HPDE6-E6E7 (cell line): ENCODE results near the gene RARRES1.

Source experiments
- DNase-seq: peaks from one replicate; pipeline ENCODE4 v3.0.0; 2011; ENCODE audit warnings: missing footprints; ENCODE audit errors: extremely low spot score

The RARRES1 gene

DNA sequence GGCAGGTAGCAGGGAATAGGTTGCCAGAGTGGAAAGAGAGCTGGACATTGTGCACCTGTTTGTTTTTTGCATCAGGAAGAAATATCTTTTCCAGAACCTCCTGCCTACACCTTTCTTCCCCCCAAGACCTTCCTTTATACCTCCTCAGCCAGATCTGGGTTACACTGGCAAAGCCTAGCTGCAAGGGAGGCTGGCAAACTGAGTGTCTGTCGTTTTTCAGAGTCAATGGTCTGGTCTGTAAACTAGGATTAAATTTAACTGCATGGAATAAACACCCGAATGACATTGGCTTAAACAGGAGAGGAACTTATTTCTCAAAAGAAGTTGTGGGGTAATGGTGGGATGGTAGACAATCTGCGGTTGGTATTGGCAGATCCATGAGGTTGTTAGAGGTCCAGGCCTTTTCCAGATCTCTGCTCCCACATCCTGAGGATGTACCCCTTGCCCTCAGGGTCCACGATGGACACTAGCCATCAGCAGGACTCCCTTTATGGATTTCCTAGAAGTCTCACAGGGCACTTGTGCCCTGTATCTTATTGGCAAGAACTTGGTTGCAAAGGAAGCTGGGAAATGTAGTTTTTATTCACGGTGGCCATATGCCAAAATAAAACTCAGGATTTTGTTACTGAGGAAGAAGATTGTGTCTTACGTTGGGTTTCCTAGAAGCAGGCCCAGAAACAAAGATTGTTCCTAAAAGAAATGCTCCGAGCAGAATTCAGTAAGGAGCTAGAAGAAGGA, 3.2 kb upstream of the RARRES1 start:
- no peak for DNase-seq

DNA sequence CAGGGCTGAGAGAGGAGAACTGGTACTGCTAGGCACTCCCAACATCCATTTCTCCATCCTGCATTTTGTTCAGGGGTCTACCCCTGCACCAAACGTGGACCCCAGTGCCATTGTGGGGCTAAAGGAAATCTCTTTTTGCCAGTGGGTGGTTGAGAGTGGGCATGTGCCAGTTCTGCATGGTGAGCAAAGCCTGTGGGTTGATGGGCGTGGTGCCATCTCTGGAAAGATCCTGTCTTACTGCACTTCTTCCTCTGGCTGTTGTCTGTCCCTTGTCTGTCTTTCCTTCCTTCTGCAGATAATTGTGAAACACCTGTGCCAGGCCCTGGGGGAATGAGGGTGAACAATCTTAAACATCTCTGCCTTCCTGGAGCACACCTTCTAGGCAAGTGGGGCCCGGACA, 1.4 kb upstream of the RARRES1 start:
- no peak for DNase-seq

DNA sequence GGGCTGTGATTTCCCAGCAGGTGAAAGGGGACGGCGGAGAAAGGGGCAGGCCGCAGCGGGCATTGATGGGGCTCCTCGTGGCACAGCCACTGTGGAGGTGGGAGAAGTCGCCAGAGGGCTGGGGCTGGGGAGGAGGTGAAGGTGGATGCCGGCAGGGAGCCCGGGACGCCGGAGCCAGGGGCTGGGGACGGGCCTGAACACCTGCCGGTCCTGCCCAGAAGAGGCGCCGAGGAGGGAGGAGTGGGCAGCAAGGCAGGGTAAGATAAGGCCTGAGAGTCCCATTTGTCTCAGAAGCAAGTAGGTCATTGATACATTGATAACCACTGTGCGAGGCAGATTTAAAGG, 571 bp upstream of the RARRES1 start:
- no peak for DNase-seq

DNA sequence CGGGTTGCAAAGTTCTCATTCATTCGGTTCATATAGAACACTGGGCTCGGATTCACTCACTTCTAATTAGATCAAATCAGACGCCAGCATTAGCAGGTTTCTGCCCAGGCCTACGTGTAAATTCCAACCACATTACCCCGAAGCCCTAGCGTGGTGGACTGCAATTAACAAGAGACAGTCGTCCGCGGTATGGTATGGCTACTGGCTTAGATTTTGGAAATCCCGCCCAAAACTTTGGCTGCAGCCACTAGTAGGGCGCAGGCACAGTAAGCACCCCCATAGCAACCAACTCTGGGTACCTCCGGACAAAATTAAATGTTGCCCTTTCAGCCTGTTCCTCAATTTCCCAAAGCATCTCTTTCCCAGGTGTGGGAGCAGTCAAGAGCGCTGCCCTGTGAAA, 771 bp downstream of the RARRES1 start:
- DNase-seq, result no peak

DNA sequence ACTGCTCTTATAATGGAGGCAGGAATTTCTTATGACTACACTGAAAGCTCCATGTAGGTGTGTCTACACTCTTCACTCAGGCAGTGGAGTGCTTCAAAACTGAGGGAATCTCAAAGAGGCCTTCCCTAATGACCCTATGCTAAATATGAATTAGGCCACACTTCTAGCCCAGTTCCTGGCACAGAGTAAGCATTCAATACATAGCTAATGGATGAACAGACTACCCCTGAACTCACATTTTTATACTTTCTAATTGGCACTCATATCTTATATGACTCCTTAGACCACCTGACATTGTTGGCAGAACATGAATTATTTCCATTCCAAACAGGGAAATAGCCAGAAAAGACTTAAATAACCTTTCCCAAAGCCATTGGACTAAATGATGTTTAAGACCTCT, 3.4 kb downstream of the RARRES1 start:
- DNase-seq, result no peak

DNA sequence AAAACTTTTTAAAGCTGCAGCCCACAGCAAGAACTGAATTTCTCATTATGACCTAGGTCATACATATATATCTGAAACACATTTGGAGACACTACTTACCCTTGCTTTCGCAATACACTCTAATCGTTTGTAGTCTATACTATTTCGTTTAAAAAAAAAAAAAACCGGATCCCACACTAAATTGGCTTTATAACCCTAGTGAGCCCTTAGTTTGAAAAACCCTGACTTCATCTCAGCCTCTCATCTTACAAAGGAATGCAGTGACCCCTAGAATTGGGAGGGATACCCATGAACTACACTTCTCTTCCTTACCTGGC, 4.2 kb downstream of the RARRES1 start:
- no peak for DNase-seq

DNA sequence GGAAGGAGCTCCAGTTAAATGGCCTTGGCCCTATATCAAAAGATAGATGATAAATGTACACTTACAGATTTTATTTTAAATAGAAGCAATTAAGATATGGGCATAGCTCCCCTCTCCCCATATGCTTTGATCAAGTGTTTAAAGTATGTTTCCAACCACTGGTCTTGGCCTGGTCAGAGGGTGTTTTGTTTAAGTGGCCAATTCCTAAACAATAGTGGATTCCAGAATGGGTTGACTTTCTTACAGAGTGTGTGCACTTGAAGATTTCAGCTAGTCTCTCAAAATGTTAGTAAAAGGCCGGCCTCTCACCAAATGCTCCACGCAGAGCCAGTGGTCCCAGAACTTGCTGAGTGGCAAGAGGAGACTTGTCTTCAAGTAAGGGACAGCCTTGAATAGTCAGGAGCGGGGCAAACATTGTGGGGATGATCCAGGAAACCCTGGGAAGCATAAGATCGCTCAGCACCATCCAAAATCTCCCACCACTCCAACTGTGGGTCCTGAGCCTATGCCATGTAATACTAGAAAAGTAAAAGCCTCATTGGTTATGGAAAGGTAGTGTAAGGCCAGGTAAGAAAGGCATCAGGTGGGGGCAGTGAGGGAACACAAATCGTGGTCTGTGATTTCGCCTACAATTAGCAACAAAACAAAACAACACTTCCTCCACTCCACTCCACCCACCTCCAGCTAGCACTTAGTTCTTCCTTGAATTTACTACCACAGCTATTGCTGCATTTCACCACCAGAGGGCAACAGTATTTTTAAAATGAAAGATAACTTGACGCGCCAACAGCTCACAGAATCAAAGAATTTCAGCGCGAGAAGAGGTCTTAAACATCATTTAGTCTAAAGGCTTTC, 4.8 kb downstream of the RARRES1 start:
- DNase-seq, result no peak

DNA sequence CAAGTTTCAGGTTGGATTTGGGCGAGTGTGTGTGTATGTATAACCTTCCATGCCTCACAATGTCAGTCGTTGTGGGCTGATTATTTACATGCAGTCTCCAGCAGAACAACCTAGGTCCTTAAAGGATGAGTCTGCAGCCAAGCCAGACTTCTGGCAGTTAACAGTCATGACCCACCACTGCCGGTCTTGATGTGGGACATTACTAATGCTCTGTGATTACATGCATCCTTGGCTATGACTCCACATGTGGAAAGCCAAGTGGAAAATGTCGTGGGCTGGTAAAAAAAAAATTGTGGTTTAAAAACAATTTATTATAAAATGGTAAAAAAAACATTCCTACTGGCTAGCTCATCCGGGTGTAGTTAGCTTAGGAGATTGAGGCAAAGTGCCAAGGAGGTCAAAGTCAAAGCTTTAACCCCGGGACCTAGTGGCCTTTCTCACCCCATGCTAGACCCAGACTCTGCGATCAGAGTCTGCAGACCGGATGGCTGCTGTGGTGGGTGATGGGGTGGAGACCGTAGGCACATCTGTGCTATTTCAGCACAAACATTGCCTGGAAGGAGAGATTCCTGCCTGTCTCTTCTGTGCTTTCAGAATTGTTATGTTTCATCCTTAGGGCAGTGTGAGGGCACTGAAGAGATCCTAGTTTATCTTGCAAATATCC, 6.8 kb downstream of the RARRES1 start:
- no peak for DNase-seq

DNA sequence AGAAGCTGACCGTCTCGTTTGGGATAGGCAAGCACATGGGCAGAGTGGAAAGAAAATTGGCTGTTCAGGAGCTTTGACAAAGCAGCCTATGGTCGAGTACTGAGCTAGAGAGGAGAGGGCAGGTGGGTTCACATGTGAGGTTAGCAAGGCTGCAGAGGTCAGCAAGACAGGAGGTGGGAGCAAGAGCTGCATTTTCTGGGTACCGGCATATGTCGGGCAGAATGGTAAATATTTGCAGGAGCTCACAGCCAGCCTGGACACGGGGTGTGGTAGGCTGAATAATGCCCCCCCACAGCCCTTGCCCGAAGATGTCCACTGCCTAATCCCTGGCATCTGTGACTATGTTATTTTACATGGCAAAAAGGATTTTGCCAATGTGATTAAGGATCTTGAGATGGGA, 8.3 kb downstream of the RARRES1 start:
- DNase-seq, result no peak

DNA sequence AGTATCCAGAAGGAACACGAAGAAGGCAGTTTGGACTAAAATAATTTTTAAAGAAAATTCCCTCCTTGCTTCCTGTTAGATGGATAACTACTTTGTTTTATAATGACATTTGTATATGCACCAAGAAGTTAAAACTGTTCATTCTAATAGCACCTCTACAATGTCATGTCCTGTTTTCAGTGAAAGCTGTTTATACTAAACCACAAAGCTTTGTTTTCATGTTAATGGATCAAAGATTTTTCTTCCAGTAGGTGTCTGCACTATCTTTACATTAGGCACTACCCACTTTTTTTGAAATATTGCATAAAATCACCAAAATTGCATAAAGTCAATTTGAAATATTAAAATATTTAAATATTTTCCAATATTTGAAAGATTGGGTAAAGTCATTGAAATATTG, 10.1 kb downstream of the RARRES1 start:
- no peak for DNase-seq

DNA sequence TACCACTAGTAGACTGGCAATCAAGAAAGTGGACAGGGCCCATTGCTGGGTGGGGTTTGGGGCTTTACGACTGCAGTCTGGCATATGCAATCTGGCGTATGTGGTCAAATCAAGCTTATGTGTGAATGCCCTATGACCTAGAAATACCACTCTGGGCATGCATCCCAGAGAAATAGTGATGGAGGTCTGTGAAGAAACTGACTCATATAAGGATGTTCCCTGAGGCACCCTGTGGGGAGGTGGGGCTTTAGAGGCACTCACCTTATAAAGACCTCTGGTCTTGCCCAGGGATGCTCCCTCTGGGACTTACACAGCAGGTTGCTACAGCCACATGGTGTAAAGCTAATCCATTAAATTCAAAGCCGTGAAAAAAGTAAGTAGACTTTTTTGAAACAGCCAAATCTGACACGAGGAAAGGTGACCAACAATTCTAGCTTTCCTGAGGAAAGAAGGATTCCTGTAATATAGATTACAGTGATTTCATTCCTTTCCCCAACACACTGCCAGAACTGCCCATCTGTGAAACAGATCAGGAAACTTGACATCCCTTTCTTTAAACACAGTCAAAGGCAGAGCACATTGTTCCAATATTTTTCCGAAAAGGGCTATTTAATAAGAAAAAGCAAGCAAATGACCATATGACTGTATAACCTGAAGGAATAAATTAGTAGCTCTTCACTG, 13.6 kb downstream of the RARRES1 start:
- DNase-seq, result no peak

DNA sequence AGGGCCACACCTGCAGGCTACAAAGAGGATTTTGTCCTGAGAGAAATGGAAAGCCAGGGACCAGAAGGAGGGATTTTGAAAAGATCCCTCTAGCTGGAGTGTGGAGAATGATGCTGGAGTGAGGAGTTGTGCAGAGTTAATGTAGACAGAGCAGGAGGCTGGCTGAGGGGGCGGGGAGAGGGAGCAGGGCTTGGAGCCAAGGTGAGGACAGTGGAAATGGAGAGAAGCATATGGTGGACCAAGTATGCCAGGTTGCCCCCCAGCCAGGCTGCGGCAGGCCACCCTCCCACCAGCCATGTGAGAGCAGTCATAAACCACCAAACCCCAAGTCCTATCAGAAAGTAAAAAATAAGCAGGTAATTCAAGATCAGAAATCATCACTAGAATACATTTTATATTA, 14.7 kb downstream of the RARRES1 start:
- DNase-seq, result no peak

DNA sequence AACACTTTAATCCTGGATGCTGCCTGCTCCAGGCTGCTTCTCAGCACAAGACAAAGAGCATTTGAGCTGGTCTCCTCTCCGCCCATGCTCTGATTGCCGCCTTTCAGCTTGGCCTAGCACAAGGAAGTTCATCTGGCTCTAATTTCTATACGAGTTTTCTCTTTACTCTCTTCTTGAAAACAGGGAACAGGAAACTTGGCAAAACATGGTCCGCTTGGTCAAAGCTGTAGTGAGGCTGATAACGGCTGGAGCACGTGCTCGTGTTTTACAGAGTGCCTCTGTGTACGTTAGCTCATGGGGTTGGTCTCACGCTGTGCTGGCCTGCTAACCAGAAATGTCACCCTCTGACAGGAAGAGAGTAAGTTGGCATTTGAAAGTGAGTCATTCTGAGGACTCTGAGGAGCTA, 19.2 kb downstream of the RARRES1 start:
- no peak for DNase-seq

DNA sequence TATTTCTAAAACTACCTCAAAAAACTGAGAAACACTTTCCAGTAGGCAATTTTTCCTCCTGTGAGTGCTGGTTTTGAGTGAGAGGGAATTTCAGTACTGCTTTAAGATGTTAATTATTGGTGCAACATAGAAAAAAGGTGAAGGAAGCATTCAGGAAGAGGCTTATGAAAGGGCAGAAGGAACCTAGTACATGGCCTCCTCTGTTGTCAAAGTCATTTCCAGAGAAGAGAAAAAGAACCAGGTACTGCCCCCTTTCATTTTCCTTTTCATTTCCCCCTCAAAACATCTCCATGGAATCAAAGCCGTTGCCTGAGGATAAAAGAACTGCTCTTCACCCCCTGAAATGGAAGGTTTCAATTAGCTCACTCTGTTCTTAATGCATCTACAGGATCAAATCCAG, 19.8 kb downstream of the RARRES1 start:
- DNase-seq, result no peak

DNA sequence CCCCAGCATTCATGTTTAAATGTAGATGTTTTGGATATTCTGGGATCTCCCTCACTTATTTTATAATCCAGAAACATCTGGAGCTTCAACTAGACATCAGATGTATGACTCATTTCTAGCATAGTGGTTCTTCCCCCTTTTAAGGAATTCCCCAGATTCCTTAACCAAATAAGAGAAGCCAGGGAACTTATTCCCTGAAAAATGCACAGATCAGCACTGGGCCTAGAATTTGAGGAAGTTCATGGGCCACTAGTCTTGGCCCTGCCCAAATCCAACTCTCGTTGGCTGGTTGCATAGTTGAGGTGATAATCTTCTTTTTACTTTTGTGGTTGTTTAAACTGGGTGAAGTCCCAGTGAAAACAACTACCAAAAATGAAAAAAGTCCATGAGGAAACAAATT, 20.4 kb downstream of the RARRES1 start:
- DNase-seq, result no peak

DNA sequence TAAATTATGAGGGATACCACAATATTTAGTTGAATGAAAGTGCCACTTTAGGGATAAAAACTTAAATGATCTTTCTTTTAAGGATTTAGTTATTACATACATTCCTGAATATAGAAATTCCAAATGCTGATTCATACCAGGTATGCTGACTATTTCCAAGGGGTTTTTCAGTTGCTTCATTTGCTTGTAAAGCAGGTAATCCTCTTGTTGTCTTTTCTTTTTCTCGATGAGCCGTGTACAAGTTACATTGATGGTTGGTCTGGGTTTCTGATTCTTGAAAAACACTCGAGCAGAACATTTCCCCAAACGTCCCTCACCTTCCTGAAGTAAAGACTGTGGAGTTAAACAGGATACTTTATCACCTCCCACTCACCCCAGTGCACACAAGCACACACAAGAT, 21.7 kb downstream of the RARRES1 start:
- DNase-seq, result no peak

DNA sequence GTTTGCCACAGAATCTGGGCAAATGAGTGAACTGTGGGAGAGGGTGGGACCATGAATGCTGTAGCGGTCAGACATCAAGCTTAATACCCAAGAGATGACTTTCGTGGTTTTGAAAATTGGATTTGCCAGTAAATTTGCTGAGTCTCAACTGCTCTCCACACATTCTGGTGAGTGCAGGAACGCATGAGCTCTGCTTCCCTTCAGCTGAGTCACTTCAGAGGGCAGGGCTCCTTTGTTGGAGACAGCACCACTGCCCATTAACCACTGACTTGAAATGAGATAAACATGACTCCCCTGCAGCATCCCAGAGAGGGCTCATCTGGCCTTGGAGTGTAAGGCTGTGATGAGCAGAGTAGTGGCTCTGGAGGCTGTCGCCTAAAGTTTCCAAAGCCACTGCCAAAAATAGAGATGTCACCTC, 22.6 kb downstream of the RARRES1 start:
- DNase-seq, result no peak

DNA sequence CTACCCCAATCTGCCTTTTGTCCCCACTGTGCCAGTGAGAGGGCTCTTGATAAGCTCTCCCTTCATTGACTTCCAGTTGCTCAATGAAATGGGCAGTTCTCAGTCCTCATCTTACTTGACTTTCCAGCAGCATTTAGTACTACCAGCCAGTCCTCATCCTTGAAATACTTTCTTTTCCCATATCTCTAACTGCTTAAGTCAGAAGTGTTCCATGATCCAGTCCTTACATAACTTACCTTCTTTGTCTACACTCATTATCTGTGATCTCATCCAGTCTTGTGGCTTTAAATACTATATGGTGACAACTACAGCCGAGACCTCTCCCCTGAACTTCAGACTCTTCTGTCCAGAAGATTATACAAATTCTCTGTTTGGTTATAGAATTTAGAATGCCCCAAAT, 28.7 kb downstream of the RARRES1 start:
- no peak for DNase-seq

DNA sequence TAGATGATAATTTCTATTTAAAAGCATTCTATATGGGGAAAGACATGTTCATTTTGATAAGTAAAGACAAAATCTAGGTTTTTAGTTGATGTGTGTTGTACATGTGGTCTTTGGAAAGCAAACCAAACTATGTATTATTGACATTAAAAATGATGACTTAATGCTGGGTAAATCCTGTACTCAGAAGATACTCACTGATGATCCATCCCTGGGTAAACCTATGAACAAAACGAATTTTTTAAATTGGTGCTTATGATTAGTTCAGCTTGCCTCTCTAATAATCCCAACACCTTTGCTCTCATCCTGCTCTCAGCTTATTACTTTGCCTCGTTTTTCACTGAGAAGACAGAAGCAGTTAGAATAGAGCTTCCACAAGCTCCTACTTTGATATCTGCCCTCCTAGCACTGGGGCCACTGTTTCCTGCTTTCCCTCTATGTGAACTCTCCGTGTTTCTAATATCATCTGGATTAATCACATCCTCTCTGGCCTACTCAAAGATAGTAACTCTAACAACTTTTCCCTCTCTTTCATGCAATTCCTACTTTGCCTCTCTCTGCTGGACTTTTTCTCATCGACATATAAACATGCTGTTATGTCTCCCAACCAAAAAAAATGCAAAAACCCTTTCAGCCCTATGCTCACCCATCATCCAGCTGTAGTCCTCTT, 29.3 kb downstream of the RARRES1 start:
- DNase-seq, result no peak

DNA sequence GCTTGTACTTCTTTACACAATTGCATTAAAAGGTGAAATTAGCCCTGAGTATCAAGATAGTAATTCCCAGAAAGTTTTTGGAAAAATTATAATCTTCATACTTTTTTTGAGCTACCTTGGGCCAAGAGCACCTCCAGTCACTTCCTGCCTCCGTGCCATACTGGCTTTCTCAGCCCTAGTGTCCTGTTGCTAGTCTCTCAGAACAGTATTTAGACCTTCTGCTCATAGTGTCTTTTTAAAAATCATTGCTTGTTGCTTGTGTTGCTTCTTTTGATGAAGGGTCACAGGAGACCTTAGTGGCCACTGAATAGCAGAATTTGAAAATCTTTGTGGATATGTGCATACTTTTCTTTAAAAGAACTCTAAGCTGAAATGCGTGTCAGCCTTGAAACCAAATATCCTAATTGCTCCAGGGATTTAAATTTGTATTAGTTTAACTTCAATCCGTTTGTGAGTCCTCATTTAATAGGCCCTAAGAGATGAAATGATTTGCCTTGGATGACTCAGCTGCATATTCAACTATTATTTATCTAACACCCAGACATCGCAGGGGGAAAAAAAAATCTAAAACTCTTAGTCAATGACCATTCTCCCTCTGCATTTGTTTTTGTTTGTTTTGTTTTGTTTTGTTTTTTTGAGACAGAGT, 30.7 kb downstream of the RARRES1 start:
- DNase-seq, result no peak

DNA sequence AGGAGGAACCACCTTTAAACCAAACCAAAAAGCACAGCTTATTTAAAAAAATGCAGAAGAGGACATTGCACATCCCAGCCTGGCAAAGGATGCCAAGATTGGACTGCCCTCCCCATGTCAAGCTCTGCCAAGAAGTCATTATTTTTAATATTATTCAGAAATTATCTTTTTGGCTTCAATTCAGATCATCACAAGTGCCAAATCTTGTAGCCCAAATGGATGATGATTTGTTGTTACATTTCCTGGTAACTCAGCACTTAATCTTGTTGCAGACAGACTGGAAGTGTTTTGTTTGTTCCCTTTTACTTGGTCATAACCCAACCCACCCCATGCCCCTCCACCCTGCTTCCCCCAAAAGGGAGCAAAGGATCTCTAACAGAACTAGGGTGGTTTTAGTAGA, 31.7 kb downstream of the RARRES1 start:
- DNase-seq, result no peak
